GM23248 (cell line): ENCODE measurements around the gene TBX1. TPM values are rescaled to one million over a fixed set of nuclear protein-coding genes. Genes with fewer than 3 reads are reported as not detected.

Experiments used
- DNase-seq: peaks from one replicate; pipeline ENCODE4 v3.0.0-alpha.2; 2015
- H2AFZ ChIP-seq: fragments of 200-600 bp; sonication (generic); 2 replicates; pipeline ENCODE4 v1.6.1; 2016; ENCODE audit warnings: antibody characterized with exemption
- H3F3A ChIP-seq: fragments of 200-600 bp; sonication (generic); 2 replicates; pipeline ENCODE4 v1.6.1; 2016; ENCODE audit warnings: mild to moderate bottlenecking, antibody characterized with exemption, mixed run types; ENCODE audit not compliant: insufficient read depth
- H3K27ac ChIP-seq: fragments of 200-600 bp; sonication (generic); 2 replicates; pipeline ENCODE4 v1.5.1; 2016; ENCODE audit warnings: mild to moderate bottlenecking
- H3K27me3 ChIP-seq: fragments of 200-600 bp; sonication (generic); replicated peaks from 2 replicates; pipeline ENCODE4 v1.6.1; 2016; ENCODE audit warnings: mild to moderate bottlenecking; ENCODE audit not compliant: insufficient read depth
- H3K36me3 ChIP-seq: fragments of 200-600 bp; sonication (generic); 2 replicates; pipeline ENCODE4 v1.6.1; 2016; ENCODE audit warnings: low read depth, mild to moderate bottlenecking
- H3K4me1 ChIP-seq: fragments of 200-600 bp; sonication (generic); 2 replicates; pipeline ENCODE4 v1.6.1; 2016; ENCODE audit warnings: mild to moderate bottlenecking; ENCODE audit not compliant: insufficient read depth
- H3K4me2 ChIP-seq: fragments of 200-600 bp; sonication (generic); one replicate; pipeline ENCODE4 v1.6.1; 2016; ENCODE audit warnings: mild to moderate bottlenecking; ENCODE audit not compliant: unreplicated experiment
- H3K4me3 ChIP-seq: fragments of 200-600 bp; sonication (generic); 2 replicates; pipeline ENCODE4 v1.5.1; 2016; ENCODE audit warnings: mild to moderate bottlenecking
- H3K79me2 ChIP-seq: fragments of 200-600 bp; sonication (generic); 2 replicates; pipeline ENCODE4 v1.6.1; 2016; ENCODE audit warnings: mild to moderate bottlenecking; ENCODE audit not compliant: insufficient read depth
- H3K9ac ChIP-seq: fragments of 200-600 bp; sonication (generic); 2 replicates; pipeline ENCODE4 v1.6.1; 2016; ENCODE audit warnings: mild to moderate bottlenecking
- H3K9me2 ChIP-seq: fragments of 200-600 bp; sonication (generic); 2 replicates; pipeline ENCODE4 v1.6.1; 2016; ENCODE audit warnings: mixed run types, mild to moderate bottlenecking, moderate library complexity; ENCODE audit not compliant: insufficient read depth
- H3K9me3 ChIP-seq: fragments of 200-600 bp; sonication (generic); one replicate; pipeline ENCODE4 v1.6.1; 2017; ENCODE audit warnings: low read depth
- H4K20me1 ChIP-seq: fragments of 200-600 bp; sonication (generic); 2 replicates; pipeline ENCODE4 v1.6.0; 2016; ENCODE audit not compliant: insufficient read depth
- EZH2 ChIP-seq: fragments of 200-600 bp; sonication (generic); IDR thresholded peaks from 2 replicates; pipeline ENCODE4 v1.6.1; 2018; ENCODE audit warnings: antibody characterized with exemption, mild to moderate bottlenecking; ENCODE audit not compliant: insufficient read depth, poor library complexity, severe bottlenecking
- EZH2phosphoT487 ChIP-seq: fragments of 200-600 bp; sonication (generic); IDR thresholded peaks from 2 replicates; pipeline ENCODE4 v1.6.1; 2018; ENCODE audit warnings: antibody characterized with exemption, moderate library complexity, mild to moderate bottlenecking, low read depth; ENCODE audit not compliant: insufficient read depth
- WGBS, 2 experiments: methylation state at CpG; one replicate each; pipeline ENCODE4 v1.1.6; 2015 to 2017; ENCODE audit warnings: low lambda C conversion rate in 2 of 2, low coverage in 1 of 2; ENCODE audit errors: missing lambda C conversion rate in 2 of 2; 5-methylcytosine and 5-hydroxymethylcytosine counted together
- in situ Hi-C: fragments of 300-500 bp; cut with MboI; formaldehyde crosslinking; loops from 2 replicates; pipeline ENCODE4 v1.15.0; 2020
- polyA plus RNA-seq: library from polyadenylated mRNA; unstranded; fragments of >200 nt; fragmentation: Nextera tagmentation; extraction: Ambion mirVana; gene quantifications from 2 replicates; pipeline ENCODE4 v1.2.1, GENCODE V29; 2016
- total RNA-seq: library from RNA; depleted of rRNA; stranded (reverse); fragments of >200 nt; shearing (Covaris generic); gene quantifications from 2 replicates; pipeline ENCODE4 v1.2.3, GENCODE V29; 2014

Gene TBX1
- total and polyA plus RNA-seq, 2 experiments from 2014 or later: 2.8 to 4.6 TPM

DNA sequence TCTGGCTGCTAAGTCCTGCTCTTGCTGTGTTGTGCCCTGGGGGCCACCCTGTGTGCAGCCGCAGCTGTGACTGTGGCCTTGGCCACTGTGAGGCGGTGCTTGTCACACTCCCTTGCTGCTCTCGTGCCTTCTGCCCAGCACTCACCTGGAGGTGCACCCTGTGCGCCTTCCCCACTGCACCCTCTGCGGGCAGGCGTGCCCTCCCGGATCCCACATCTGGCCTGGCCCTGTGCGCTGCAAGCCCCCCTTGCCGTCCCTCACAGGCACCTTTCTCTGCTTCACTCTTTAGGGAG is 27.2 kb downstream of the TBX1 start:
- Histone ChIP-seq H2AFZ (no peak overlapping the region), H3F3A (no peaks in the 10 kb centered on the region), H3K9me3 (no peaks in the 10 kb centered on the region), H3K4me2 (no peak overlapping the region), H3K79me2 (no peaks in the 10 kb centered on the region), H4K20me1 (no peaks in the 10 kb centered on the region), H3K4me3 (no peak overlapping the region), H3K9ac (no peak overlapping the region), H3K27me3 (no peaks in the 10 kb centered on the region), H3K4me1 (no peaks in the 10 kb centered on the region), H3K9me2 (no peaks in the 10 kb centered on the region), H3K27ac (no peak overlapping the region), H3K36me3 (no peaks in the 10 kb centered on the region)
- WGBS, 2 experiments: 90 to 96% methylated on average over 8 to 9 of the region's 9 CpGs
- no peak for TF ChIP-seq EZH2
- TF ChIP-seq EZH2phosphoT487: no peak
- in situ Hi-C loops: no loop called here
- no peak for DNase-seq

GRCh38 chr22:19788661-19789225 is 28.2 kb downstream of the TBX1 start:
- Histone ChIP-seq H3K4me2 (no peak overlapping the region), H3K9me2 (no peaks in the 10 kb centered on the region), H3K36me3 (no peaks in the 10 kb centered on the region), H3K79me2 (no peaks in the 10 kb centered on the region), H3K4me1 (no peaks in the 10 kb centered on the region), H3F3A (no peaks in the 10 kb centered on the region), H2AFZ (no peak overlapping the region), H3K9me3 (no peaks in the 10 kb centered on the region), H3K9ac (no peak overlapping the region), H4K20me1 (no peaks in the 10 kb centered on the region), H3K4me3 (no peak overlapping the region), H3K27ac (no peak overlapping the region), H3K27me3 (no peaks in the 10 kb centered on the region)
- 95 to 96% methylated on average over 30 to 34 of the region's 34 CpGs for WGBS, 2 experiments
- DNase-seq: no peak
- in situ Hi-C loops: no loop called here
- TF ChIP-seq EZH2 (no peak), EZH2phosphoT487 (no peak)

DNA sequence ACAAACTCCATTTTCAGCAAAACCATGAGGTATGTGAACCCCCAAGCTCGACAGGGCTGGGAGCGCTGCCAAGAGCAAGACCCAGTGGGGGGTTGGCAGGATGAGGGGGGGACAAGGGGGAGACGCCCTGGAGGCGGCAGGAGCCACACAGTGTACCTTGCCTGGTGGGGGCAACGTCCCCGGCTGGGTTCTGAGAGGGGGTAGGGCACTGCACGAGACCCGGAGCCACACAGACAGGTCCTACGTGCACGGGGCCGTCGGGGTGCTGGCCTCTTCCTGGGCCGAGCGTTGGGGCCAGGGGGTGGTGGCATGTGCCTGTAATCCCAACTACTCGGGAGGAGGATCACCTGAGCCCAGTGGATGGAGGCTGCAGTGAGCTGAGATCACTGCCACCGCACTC is 28.8 kb downstream of the TBX1 start:
- no peak overlapping the region for H3K9ac ChIP-seq
- no peaks in the 10 kb centered on the region for H3F3A ChIP-seq
- no peaks in the 10 kb centered on the region for H3K27me3 ChIP-seq
- DNase-seq: no peak
- no peaks in the 10 kb centered on the region for H3K9me2 ChIP-seq
- in situ Hi-C loops: no loop called here
- H2AFZ ChIP-seq: no peak overlapping the region
- H3K79me2 ChIP-seq: no peaks in the 10 kb centered on the region
- TF ChIP-seq EZH2phosphoT487 (no peak), EZH2 (no peak)
- 89 to 90% methylated on average over 16 of the region's 16 CpGs for WGBS, 2 experiments
- no peak overlapping the region for H3K4me2 ChIP-seq
- H3K4me1 ChIP-seq: no peaks in the 10 kb centered on the region
- no peak overlapping the region for H3K4me3 ChIP-seq
- H4K20me1 ChIP-seq: no peaks in the 10 kb centered on the region
- H3K36me3 ChIP-seq: no peaks in the 10 kb centered on the region
- no peaks in the 10 kb centered on the region for H3K9me3 ChIP-seq
- no peak overlapping the region for H3K27ac ChIP-seq

DNA sequence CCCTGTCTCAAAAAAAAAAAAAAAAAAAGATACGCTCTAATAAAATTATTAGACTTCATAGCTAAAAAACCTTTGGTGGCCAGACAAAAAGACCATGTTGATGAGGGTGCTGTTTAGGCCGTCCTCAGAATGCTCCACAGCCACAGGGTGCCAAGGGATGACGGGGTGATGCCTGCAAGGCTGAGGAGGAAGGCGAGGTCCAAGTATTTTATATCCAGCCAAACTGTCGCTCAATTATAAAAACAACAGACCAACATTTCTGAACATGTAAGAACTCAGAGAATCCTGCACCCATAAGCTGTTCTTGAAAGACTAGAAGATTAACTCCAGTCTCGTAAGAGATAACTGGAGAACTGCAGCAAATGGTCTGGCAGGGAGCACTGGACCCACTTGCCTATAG is 29.2 kb downstream of the TBX1 start:
- Histone ChIP-seq H2AFZ (no peak overlapping the region), H3K4me1 (no peaks in the 10 kb centered on the region), H3K9me2 (no peaks in the 10 kb centered on the region), H3K27ac (no peak overlapping the region), H4K20me1 (no peaks in the 10 kb centered on the region), H3F3A (no peaks in the 10 kb centered on the region), H3K36me3 (no peaks in the 10 kb centered on the region), H3K79me2 (no peaks in the 10 kb centered on the region), H3K27me3 (no peaks in the 10 kb centered on the region), H3K4me3 (no peak overlapping the region), H3K9me3 (no peaks in the 10 kb centered on the region), H3K9ac (no peak overlapping the region), H3K4me2 (no peak overlapping the region)
- in situ Hi-C loops: no loop called here
- WGBS, 2 experiments: 96% methylated on average over 6 of the region's 6 CpGs
- TF ChIP-seq EZH2phosphoT487: no peak
- TF ChIP-seq EZH2: no peak
- DNase-seq: no peak

DNA sequence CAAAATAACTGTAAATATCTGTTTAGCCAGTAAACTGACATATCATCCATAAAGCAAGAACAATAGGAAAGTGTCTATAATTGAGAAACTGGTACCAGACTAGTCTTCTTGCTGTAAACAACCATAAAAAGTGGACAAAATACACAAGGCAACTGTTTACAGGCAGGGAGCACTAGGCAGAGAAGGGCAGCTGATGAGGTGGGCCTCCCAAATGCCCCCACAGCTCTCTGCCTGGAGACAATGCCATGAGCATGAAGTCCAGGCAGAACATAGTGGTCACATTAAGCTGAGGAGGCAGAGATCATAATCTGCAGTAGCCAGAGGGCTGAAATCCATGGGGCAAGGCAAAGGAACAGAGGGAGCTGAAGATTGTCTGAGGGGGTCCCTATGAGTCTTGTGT is 30.7 kb downstream of the TBX1 start:
- no peak overlapping the region for H3K4me2 ChIP-seq
- no peaks in the 10 kb centered on the region for H3F3A ChIP-seq
- H3K27ac ChIP-seq: no peak overlapping the region
- no peak for DNase-seq
- H3K36me3 ChIP-seq: no peaks in the 10 kb centered on the region
- no peaks in the 10 kb centered on the region for H3K9me3 ChIP-seq
- H3K9ac ChIP-seq: no peak overlapping the region
- no peak overlapping the region for H3K4me3 ChIP-seq
- H2AFZ ChIP-seq: no peak overlapping the region
- peaks cover 8% of the 10 kb centered on the region for H3K4me1 ChIP-seq
- no peaks in the 10 kb centered on the region for H4K20me1 ChIP-seq
- no peak for TF ChIP-seq EZH2phosphoT487
- H3K79me2 ChIP-seq: no peaks in the 10 kb centered on the region
- in situ Hi-C loops: no loop called here
- no peaks in the 10 kb centered on the region for H3K9me2 ChIP-seq
- no peaks in the 10 kb centered on the region for H3K27me3 ChIP-seq
